Body of pancreas (tissue), 4 donors: ENCODE data around the gene C12orf60.

ENCODE experiments used
- POLR2A ChIP-seq, 3 donors: fragments of 450-650 bp; IDR thresholded peaks; one replicate each; pipeline ENCODE4 v1.6.1; 2016; ENCODE audit warnings: antibody characterized with exemption in 3 of 3, mild to moderate bottlenecking in 2 of 3
- TF ChIP-seq, protein P1 (sequence below), 7 experiments: fragments of 450-650 bp in 4 of 7; fragments of 200-600 bp in 3 of 7; sonication (generic) in 3 of 7; IDR thresholded peaks; one replicate each; pipeline ENCODE4 v1.5.1; 2016 to 2019; ENCODE audit warnings: antibody characterized with exemption in 7 of 7

DNA sequence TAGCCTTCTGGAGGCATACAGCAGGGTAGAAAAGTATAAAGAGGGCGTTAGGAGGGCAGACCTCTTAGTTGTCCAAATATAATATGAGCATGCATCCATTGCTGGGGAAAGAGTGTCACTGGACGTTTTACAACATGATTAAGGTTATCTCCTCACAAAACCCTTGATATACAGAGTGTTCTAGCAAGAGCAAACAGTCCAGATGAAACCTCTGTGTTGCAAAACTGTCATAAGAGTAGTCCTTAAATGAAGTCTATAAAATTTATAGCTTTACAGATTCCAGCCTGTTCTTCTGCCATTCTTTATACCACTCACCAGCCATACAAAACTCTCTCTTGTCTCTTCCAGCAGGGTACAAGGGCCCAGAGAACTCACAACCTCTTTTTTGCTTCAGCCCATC is 21.9 kb upstream of the C12orf60 start:
- TF ChIP-seq, protein P1, sequence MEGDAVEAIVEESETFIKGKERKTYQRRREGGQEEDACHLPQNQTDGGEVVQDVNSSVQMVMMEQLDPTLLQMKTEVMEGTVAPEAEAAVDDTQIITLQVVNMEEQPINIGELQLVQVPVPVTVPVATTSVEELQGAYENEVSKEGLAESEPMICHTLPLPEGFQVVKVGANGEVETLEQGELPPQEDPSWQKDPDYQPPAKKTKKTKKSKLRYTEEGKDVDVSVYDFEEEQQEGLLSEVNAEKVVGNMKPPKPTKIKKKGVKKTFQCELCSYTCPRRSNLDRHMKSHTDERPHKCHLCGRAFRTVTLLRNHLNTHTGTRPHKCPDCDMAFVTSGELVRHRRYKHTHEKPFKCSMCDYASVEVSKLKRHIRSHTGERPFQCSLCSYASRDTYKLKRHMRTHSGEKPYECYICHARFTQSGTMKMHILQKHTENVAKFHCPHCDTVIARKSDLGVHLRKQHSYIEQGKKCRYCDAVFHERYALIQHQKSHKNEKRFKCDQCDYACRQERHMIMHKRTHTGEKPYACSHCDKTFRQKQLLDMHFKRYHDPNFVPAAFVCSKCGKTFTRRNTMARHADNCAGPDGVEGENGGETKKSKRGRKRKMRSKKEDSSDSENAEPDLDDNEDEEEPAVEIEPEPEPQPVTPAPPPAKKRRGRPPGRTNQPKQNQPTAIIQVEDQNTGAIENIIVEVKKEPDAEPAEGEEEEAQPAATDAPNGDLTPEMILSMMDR (IDR thresholded peaks at IDR 0.05): no peak
- no peak for TF ChIP-seq POLR2A (IDR thresholded peaks at IDR 0.05)
